Measurements from ENCODE around the gene HES4.
"Not testable (repeated sequence)": the region's sequence is repeated elsewhere in the genome, so short reads cannot be mapped to it uniquely, and the experiment has no call there.

The HES4 gene

GRCh38 chr1:996851-997712, 2.8 kb downstream of the HES4 start:
- DNase-seq: no peak

- no peak for DNase-seq
These were observed 3.9 kb downstream of the HES4 start for GRCh38 chr1:995665-996633.

GRCh38 chr1:994546-994945, 5.4 kb downstream of the HES4 start:
- DNase-seq: not testable (repeated sequence)

DNA sequence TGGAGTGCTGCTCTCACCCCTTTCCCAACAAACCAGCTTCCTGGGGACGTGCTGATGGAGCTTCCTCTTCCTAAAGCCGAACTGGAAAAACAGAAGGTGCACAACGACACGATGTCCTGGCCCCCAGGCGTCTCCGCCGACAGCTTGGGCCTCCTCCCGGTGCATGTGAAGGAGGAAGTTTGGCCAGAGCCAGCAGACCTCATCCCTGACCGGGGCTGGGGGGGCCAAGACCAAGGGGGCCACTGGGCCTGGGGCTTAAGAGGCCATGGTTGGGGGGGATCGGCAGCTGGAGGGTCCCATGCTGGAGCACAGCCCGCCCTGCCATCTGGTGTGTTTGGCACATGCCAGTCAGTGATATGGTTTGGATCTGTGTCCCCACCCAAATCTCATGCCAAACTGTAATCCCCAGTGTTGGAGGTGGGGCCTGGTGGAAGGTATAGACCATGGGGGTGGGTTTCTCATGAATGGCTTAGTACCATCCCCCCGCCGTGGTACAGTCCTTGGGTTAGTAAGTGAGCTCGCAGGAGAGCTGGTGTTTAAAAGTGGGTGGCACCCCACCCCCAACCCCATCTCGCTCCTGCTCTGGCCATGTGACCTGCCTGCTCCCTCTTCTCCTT, 6.4 kb downstream of the HES4 start:
- no peak for DNase-seq

- no peak for DNase-seq
These were observed 7.5 kb downstream of the HES4 start for GRCh38 chr1:992362-992761.

DNA sequence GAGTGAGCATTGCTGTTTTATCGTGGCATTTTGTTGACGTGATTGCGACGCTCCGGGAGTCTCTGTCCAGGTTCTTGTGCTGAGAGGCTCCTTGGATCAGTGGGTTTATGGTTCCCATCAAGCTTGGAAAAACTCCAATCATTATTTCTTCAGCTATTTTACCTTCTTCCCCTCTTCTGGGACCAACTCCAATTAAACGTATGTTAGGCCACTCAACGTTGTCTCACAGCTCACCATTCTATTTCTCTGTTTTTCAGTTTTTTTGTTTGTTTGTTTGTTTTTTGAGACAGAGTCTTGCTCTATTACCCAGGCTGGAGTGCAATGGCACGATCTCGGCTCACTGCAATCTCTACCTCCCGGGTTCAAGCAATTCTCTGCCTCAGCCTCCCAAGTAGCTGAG, 8.0 kb downstream of the HES4 start:
- DNase-seq: no peak

DNA sequence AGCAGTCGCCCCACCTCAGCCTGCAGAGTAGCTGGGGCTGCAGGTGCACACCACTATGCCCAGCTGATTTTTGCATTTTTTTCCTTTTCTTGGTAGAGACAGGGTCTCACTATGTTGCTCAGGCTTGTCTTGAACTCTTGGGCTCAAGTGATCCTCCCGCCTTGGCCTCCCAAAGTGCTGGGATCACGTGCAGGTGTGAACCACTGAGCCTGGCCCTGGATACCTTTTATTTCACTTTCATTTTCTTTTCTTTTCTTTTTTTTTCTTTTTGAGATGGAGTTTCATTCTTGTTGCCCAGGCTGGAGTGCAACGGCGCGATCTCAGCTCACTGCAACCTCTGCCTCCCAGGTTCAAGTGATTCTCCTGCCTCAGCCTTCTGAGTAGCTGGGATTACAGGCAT, 8.6 kb downstream of the HES4 start:
- not testable (repeated sequence) for DNase-seq

DNA sequence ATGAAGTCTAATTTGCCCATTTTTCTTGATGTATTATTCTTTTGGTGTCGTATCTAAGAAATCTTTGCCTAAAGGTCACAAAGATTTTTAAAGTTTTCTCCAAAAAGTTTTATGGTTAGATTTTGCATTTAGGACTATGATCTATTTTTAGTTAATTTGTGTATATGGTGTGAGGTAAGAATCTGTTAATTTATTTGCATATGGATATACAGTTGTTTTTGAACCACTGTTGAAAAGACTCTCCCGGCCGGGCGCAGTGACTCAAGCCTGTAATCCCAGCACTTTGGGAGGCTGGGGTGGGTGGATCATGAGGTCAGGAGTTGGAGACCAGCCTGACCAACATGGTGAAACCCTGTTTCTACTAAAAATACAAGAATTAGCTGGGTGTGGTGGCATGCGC, 11.8 kb downstream of the HES4 start:
- not testable (repeated sequence) for DNase-seq

- no peak for DNase-seq
These were observed 14.8 kb downstream of the HES4 start for GRCh38 chr1:985126-985525.

DNA sequence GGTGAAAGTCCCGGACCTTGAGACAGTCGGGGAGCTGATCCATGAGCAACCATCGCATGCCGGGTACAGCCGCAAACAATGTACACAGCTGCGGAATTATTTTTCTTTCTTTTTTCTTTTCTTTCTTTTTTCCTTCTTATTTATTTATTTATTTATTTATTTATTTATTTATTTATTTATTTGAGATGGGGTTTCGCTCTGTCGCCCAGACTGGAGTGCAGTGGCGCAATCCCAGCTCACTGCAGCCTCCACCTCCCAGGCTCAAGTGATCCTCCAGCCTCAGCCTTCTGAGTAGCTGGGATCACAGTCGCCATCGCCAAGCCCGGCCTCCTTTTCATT, 15.5 kb downstream of the HES4 start:
- no peak for DNase-seq

GRCh38 chr1:983798-984475, 16.0 kb downstream of the HES4 start:
- no peak for DNase-seq

GRCh38 chr1:982765-983436, 17.0 kb downstream of the HES4 start:
- DNase-seq: no peak

GRCh38 chr1:981955-982558, 17.8 kb downstream of the HES4 start, which contains the start of gene PERM1:
TSS of gene PERM1 (minus strand) at chr1:982093. CDS start at chr1:981029, 1,064 bp downstream.
- no peak for DNase-seq

DNA sequence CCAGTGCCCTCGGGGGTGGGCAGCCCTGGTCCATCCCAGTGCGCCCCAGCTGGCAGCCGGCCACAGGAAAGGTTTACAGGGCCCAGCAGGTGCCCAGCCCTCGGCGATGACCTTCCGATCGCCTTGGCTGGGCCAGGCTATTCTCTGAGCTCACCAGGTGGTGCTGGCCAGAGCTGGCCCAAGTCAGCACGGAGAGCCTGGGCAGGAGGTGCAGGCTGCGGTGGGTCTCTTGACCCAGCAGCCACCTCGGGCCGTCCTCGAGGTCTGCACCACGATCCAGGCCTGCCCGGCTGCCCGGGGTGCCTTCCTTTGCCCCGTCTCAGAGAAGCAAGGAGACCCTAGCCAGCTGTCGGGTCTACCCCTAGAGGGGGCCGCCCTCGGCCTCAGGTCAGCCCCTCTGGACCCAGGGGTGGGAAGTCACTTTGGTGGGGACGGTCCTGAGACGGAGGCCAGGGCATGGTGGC, 18.4 kb downstream of the HES4 start:
- no peak for DNase-seq

DNA sequence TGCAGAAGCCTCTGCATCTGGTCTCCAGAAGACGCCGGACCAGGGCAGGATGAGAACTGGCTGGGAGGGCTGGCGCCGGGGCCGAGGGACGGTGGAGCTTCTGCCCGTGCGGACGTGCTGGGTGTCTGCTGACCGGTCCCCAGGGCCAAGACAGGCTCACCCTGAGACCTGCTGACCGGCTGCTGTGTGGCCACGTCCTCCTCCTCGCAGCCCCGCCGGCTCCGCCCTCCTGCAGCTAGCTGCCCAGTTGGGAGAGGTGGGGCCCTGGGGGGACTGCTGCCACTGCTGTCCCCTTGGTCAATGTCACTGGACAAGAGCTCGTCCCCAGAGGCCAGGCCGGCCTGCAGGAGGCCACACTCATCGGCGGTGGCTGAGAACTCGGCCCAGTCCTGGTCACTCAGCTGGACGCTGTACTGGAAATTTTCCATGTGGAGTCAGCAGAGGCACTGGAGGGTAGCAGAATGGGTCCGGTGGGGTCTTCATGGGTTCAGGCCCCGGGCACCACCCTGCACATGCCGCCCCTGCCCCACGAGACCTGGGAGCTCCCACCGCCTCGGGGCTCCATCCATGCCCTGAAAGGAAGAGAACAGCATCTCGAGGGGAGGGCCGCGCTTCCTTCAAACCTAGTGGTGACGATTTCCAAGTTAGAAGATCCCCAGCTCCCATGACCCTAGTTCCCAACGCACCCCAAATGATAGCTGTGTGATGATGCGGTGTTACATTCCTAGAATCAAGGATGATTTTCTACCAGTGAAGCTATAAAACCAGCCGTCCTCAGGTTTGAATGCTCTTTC, 19.1 kb downstream of the HES4 start:
- DNase-seq: no peak

GRCh38 chr1:980137-980571, 19.7 kb downstream of the HES4 start:
- no peak for DNase-seq

GRCh38 chr1:979744-980072, 20.2 kb downstream of the HES4 start:
- no peak for DNase-seq

GRCh38 chr1:978835-979743, 20.8 kb downstream of the HES4 start:
- DNase-seq: no peak

DNA sequence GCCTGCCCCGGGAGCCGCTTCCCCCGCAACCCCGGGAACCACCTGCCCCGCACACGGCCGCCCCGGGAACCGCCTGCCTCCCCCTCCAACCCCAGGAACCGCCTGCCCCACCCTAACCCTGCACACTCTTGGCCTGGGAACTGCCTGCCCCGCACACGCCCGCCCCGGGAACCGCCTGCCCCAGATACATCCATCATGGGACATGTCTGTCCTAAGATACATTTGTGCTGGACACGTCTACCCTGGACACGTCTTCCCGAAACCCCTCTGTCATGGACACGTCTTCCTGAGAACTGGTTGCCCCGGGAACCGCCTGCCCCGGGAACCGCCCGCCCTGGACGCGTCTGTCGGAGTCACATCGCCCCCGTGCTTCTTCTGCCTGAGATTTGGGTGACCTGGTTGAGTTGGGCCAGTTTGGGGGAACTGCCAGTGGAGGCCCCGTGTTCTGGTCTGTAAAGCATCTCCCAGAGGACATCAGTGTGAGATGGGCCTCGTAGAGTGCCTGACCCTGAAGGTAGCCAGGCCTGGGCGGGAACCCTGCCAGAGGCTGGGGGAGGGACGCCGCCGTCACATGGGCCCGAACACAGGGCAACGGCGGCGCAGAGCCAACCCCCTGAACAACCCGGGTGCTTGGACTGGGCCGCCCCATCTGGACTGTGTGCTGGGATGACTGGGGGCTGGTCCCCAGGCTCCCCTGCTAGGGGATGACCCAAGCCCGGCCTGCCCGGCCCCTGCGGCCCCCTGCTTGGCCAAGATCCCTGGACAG, 21.6 kb downstream of the HES4 start:
- DNase-seq: no peak

Measured in DMS 273 treated with DMSO at 0.1 percent for 48 hours (cell line).